ENCODE measurements around the gene FAM25C.
A peak's percentile ranks its signal among the peaks of the same experiment; 100 is the strongest.
"Not testable (repeated sequence)": the region's sequence is repeated elsewhere in the genome, so short reads cannot be mapped to it uniquely, and the experiment has no call there.

The FAM25C gene

DNA sequence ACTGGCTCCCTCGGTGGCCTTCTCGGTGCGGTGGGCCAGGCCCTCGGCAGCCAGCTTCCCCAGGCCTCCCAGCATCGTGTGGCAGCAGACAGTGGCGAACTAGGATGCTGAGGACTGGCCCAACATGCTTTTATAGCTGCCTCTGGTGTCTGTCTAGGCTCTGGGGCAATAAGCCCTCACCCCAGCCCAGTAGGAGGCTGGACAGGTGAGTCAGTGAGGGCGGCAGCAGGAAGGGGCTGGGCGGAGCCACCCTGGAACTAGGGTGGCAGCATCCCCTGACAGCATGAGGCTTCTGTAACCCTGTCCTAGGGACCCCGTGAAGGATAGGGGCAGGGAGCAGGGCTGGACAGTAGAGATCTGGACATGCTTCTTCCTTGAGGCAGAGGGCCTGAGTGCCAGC is at the start of gene FAM25C:
Gene FAM25C (minus strand): TSS at position 101 of the 400 bp plus-strand sequence. CDS start 26 bp downstream, at position 75.
- not testable (repeated sequence) for DNase-seq

DNA sequence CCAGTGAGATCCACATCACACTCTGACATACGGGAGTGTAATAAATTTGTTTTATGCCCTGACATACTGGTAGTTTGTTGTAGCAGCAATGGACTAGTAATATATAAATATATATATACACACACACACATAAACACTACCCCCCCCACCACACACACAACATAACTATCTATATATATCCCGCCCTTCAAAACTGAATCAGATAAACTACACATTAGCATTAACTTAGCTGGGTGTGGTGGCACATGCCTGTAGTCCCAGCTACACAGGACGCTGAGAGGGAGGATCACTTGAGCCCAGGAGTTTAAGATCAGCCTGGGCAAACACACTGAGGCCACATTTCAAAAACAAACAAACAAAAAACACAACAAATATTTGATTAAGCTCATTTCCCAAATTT is 45.0 kb upstream of the FAM25C start:
- DNase-seq = not testable (repeated sequence)

DNA sequence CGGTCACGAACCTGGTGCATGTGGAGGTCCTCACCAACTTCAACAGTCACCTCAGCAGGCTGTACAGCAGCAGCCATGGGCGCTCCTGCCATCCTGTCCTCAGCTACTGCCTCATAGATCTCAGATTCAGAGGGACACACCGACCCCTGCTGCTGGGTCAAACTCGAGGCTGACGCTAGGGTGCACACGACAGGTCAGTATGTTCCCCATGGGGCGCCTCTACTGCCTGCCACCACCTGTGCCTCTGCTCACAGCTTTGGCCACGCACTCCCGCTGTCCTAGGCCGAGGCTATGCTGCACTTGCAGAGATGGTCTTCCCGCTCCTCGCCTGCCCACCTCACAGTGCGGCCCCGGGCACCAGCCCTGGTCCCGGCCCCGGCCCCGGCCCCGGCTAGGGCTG is 31.8 kb upstream of the FAM25C start:
- not testable (repeated sequence) for DNase-seq

DNA sequence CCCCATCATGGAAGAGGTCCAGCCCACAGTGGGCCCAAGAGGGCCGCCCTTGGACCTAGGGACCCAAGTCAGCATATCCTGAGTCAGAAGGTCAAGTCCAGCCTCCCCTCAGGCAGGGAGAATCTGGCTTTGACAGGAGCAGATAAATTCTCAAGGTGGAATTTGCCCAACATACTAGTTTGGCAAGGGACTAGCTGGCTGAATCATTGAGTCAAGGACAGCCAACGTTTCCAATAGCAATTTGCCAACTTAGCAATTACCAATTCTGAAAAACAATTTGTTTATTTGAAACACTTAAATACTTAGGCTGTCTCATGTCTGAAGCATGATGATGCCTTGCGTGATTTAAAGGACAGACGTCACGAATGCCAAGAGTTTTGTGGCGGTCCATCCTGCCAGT is 2.7 kb upstream of the FAM25C start:
- DNase-seq = not testable (repeated sequence)

DNA sequence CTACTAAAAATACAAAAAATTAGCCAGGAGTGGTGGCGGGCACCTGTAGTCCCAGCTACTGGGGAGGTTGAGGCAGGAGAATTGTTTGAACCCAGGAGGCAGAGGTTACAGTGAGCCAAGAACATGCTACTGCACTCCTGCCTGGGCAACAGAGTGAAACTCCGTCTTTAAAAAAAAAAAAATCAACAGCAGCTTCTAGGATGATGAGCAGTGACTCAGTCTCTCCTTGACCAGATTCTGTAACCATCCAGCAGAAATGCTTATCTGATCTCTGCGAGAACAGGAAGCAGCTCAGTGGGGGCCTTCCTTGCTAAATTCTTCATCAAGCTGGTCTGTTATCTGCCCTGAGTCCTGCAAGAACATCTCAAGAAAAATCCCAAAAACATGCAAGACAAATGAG is 5.5 kb downstream of the FAM25C start:
- DNase-seq = not testable (repeated sequence)

DNA sequence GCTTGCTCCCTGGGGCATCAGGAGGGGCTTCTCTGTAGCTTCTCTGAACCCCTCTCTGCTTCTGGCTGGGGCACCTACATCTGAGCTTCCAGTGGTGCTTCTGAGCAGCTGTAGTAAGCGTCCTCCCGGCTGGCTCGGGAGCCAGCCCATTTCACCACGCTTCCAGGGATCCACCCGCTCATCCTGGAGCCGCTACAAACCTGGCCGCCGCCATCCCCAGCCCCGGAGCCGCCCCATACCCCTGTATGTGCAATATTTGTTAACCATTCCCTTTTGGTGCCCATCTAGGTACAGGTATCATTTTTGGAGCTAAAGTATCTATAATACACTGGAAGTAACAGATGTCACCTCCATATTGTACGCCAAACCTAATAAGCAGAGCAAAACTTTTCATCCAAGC is 7.0 kb downstream of the FAM25C start:
- DNase-seq = not testable (repeated sequence)

DNA sequence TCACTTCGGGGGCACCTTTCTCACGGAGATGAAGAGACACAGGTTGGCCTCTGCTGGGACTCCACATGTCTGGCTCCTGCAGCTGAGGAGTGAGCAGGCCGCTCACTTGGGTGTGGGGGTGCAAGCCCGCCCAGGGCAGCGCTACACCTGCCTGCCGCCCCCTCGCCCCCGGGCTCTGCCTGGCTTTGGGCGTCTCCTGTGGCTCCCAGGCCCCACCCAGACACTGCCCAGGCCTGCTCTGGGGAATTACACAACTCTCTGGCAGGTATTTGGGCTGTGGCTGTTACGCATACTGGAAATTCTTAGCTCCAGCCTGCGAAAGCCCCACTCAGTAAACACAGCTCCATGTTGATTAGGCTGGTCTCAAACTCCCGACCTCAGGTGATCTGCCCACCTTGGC is 7.9 kb downstream of the FAM25C start:
- not testable (repeated sequence) for DNase-seq

DNA sequence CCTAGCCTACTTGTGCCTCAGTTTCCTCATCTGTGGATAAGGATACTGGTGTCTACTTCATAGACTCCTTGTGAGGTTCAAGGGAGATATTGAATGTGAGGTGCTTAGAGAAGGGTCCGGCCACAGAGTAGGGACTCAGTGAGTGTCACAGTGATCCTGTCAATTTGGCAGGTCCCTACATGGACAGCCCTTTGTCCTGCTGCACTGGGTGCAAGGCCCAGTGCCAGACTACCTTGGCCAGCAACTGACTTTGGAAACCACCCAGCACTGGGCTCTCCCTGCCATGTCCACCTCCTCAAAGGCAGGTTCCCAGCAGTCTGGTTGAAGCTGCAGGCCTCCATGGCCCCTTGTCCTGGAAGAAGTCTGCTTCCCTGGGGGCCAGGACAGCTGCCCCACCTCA is 9.5 kb downstream of the FAM25C start:
- not testable (repeated sequence) for DNase-seq

DNA sequence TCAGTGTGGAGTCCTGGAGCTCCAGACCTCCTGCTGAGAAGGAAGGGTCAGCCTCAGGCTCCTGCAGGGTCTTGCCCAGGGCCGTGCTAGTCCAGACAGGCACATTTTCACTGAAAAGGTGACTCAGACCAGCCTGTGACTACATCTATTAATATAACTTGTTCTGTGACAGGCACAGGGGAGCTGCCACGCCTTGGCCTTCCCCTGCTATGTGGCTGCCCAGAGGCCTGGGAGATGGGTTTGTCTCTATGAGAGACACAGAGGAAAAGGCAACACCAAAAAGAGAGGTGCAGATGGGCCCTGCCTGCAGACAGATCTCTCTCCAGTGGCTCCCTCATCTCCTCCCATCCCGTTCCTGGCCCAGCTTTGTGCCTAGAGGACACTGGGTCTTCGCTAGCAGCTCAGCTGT is 10.0 kb downstream of the FAM25C start:
- not testable (repeated sequence) for DNase-seq

DNA sequence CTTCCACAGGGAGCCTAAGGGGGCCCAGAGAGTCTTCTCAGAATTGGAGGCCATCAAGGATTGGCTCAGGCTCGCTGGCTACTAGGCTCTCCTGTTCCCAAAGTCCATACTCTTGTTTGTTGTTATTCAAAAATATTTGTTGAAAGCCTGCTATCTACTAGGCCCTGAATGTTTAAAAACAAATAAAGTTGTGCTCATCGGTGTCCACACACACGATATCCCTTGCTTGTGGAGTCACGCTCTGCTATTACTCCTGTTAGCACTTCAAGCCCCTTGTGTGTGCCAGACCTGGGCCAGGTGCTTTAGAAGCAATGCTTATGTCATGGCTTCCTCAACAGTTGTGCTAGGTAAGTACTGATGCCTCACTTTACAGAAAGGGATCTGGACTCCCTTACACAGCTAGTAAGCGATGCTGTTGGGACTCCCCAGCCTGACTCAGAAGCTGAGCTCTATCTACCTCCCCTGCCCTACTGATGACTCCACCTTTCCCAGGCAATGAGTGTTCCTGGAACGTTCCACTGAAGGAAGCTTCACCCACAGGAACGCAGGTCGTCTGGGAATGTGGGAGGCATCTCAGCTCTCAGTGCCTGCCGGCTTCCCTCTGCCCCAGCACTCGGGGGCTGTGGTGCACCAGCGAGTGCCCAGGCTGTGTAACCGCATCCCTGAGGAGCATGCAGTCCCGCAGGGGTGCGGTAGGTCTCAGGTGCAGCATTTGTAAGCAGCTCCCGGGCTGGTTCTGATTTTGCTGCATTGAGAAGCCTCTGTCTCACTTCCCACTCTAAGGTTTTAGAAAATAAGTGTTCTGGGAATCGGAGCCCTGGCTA is 10.7 kb downstream of the FAM25C start:
- not testable (repeated sequence) for DNase-seq

DNA sequence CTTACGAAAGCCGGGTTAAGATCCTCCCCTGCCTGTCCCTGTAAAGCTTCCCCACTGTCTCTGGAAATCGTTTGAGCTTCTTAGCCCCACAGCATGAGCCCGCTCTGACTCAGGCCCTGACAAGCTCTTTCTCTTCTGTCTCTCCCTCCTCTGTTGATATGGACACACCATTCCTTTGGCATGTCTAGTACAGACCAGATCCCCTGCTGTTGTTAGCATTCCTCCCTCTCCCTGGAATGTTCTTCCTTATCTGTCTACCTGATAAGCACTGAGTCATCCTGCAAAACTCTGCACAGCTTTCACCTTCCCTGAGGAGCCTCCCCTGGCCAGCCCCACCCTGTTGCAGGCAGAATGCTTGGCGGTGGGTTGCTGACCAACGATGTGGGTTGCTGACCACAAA is 11.6 kb downstream of the FAM25C start:
- DNase-seq = not testable (repeated sequence)

DNA sequence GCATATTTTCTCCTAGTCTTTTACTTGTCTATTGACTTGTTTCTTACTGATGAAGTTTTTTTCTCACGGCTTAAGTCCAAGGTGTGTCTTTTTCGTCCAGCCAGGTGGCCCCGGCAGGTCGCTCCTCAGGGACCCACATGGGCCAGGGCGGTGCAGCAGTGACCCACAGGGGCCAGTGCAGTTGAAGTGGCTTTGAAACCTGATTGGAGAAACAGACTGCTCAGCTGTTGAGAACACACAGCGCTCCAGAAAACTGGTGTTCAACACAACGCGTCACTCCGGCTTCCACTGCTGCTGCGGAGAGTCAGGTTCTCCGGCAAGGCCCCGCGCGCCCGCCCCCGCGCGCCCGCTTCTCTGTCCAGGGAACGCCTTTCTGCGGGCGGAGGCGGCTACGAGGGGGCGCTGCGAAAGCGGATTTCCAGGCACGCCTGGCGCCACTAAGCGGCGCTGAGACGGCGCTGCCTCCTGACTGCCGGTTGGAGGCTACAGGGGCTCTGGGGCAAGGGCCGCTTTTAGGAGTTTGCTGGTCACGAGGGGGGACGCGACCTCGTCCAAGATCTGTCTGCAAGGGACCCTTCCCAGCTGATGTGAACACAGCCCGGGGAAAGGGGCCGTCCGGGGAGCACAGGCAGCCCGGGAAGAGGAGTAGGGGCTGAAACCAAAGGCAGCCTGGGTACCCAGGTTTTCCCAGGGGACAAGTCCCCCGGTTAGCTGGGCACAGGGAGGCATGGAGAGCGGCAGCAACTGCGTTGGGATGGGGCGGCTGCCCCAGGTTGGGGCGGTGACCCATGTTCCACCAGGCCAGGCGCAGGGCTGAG is 13.0 kb downstream of the FAM25C start:
- DNase-seq = peak; percentile 10

DNA sequence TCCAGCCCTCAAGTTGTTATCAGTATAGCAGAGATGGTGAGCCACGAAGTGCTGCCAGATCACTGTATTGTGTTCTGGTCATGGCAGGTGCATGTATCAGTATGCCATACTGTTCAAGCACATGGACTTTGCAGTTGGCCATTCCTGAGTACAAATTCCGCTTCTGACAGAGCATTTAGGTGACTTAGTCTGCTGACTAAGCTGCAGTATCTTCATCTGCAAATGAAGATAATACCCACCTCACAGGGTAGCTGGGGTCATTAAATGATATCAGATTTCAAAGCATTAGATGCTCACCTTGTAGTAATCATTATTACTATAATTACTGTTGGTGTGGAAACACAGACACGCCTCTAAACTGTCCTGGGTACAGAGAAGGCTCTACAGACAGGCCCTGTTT is 24.2 kb downstream of the FAM25C start:
- DNase-seq = not testable (repeated sequence)

DNA sequence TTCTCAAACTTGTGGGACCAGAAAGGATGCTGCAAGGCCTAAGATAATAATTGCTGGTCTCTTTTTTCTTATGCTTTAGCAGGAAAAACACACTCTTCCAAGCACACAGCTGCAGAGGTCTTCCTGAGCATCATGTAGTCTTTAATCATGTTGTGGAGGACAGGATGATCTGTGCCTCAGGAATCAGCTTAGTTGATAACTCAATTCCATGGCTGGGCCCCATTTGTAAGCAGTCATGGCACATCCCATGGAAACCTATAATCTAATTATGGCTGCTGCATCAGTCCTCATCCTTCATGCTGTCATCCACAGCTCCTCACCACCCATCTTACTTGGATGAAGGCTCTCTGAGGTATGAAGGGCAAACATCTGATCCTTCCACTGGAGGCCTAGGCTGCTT is 26.5 kb downstream of the FAM25C start:
- not testable (repeated sequence) for DNase-seq

DNA sequence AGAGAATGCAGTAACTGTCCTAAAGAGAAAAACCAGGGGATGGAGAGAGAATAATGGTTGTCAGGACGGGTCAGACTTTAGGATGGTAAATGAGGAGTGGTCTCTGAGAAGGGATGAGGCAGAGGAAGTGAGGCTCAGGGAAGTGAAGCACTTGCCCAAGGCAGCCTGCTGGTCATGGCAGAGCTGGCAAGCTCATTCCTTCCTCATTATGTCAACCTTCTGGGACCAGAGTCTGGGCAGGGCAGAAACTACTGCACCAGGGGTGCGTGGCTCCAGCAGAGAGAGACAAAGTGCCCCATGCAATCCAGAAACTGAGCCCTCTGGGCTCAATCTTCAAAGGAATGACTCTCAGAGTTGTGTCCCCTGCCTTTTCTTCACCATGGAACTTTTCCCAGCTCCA is 27.5 kb downstream of the FAM25C start:
- DNase-seq = not testable (repeated sequence)

DNA sequence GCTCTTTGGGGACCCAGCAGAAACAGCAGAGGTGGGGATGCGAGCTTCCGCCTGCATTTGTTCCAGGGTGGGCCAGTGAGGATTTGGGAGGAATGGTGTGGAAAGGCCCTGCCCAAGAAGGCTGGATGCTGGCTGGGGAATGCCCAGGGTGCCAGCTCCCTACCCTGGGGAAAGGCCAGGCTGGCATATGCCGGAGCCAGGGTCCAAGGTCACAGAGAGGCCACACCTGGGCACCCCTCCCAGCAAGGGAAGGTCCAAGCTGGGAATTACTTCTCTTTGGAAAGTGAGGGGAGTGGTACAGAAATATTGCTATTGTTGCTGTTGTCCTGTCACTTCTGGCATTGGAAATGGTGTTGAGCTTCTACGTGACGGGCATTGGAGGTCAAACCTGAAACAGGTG is 28.0 kb downstream of the FAM25C start:
- DNase-seq = not testable (repeated sequence)

DNA sequence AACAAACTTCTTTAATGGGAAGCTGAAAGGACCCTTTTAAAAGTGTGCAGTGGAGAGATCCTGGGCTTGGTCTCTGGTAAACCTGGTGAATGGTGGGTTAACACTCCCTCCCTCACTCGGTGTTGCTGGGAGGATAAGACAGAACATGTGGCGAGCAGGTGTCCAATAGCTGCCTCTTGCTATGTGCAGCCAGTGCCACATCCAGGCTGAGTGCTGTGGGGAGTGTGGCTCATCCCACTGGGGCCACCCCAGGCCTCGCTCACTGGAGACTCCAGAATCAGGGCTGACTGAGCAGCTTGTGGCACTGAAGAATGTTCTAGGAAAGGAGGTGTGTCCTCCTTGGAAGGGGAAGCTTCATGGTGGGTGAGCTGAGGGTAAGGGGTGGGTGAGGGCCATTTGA is 29.5 kb downstream of the FAM25C start:
- DNase-seq = not testable (repeated sequence)

DNA sequence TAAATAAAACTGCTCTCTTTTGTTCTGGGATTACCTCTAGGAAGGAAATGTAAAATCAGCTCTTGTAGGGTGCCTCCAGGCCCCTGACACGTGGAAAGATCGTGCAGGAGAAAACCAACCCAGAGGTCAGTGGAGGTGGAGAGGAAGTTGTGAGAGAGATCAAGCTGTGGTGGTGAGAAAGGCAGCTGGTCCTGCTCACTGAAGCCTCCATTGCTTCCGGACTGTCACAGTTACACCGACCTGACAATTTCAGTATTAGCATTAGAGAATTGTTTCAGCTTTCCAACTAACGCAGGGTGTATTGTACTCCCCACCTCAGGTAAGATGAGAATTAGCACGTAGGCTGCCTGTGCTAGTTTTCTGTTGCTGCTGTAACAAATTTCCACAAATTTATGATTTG is 30.6 kb downstream of the FAM25C start:
- DNase-seq = not testable (repeated sequence)

DNA sequence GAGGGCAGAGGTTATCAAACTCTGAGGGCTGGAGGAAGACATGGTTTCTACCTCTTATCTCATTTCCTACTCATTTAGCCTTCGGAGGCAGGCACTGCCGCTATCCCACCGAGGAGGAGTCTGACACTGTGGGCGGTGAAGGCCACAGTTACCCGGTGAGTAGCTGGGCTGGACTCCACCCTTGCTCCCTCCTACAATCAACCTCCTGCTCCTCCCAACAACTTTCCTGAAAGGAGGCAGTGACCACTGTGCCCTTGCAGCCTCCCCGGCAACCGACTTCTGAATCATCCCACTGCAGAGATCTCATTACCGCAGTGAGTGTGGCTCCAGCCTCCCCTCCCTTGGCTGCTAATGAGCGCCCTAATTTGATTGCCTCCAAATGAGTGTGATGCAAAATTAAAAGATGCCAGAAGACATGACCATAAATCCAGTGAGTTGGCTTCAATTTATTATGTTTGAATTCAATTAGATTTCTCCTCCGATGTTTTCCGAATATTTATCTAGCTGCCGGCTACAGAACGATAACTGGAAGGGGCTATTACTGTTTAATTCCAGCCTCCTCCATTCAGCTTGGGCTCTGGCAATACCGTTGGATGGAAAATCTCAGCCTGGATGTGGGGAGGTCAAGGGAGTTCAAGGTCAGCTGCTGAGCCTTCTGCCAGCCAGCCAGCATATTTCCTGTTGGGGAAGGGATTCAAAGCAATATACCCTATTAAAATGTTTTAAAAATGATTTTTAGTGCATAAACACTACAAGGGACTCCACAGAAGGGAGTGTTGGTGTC is 35.1 kb downstream of the FAM25C start:
- DNase-seq = not testable (repeated sequence)

DNA sequence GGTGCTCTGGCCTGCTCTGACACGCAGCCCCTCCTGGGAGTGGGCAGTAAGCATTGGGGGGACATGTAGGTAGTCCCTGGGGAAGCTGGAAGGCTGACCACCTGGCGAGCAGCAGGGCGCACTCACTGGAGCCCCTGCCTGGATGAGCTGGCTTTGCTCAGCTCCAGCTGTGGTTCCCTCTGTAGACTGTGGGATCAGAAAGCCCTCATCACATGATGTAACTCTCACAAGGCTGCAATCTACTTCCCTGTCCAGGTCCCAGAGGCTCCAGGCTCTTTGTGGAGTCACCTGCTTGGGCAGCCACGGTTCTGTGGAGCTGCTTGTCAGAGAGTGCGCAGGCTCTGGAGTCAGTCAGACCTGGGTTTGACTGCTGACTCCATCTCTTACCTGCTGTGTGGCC is 36.8 kb downstream of the FAM25C start:
- not testable (repeated sequence) for DNase-seq

DNA sequence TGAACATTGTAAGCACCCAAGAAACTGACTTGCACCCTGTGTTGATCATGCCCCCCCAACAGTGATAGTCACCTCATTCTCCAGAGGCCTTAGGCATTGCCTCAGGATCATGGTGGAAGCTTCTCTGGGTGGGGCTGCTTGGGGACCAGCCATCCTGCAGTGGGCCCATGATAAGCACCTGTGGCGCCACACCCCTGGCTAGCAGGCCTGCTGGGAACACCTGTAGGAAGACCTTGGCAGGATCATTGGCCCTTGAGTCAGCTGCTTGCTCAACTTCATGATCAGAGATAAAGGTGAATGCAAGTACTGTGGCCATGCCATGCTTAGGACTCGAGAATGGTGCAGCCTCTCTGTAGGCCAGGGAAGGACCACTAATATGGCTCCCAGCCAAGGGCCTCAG is 38.9 kb downstream of the FAM25C start:
- DNase-seq = not testable (repeated sequence)

DNA sequence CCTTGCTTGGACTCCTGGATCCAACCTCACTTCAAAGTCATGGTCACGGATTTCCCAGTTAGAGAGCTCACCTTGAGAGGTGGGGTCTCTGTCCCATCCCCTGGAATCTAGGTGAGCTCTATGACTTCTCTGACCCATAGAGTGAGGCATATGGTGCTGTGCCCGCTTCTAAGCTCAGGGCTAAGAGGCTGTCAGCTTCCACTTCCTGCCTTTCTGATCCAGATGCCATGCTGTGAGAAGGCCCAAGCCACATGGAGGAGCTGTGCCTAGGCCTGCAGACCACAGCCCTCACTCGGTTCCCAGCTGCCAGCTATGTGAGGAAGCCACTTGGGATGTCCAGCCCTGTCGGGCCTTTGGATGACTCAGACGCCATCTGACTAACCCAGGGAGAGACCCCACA is 39.9 kb downstream of the FAM25C start:
- not testable (repeated sequence) for DNase-seq

DNA sequence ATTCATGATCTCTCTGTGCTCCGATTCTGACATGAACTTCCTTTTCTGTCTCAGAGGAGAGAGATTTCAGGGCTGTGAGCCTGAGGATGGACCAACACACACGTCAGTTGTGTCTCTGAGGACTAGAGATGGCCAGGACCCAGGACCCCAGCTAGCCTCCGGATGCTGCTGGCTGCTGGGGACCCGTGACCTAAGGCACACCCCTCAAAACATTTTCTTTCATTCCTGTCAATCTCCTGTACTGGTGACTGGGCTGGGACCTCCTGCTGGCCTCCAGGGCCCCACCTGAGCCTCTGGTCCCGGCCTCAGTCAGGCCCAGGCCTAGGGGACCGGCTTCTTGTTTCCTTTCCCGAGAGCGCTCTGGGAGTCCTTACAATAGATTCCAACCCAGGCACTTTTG is 42.4 kb downstream of the FAM25C start:
- DNase-seq = not testable (repeated sequence)
